Liver (tissue), 9 donors: ENCODE results near the gene BTBD9. TPM values are rescaled to one million over a fixed set of nuclear protein-coding genes. Genes with fewer than 3 reads are reported as not detected.

Source experiments
- DNase-seq: peaks from one replicate; pipeline ENCODE4 v3.0.0-alpha.2; 2017; ENCODE audit warnings: low spot score
- H3K27ac ChIP-seq, 2 donors: one replicate each; pipeline ENCODE4 v1.7.0; 2013; ENCODE audit warnings: inconsistent platforms in 2 of 2, low read length in 2 of 2, control low read depth in 1 of 2, low read depth in 1 of 2, mild to moderate bottlenecking in 1 of 2
- H3K27me3 ChIP-seq, 4 donors: one replicate each; pipeline versions ENCODE4 v1.6.1 to v1.7.0; 2013; ENCODE audit warnings: low read length in 3 of 4, inconsistent platforms in 1 of 4, mild to moderate bottlenecking in 1 of 4, moderate library complexity in 1 of 4; ENCODE audit not compliant: control insufficient read depth in 4 of 4, insufficient read depth in 4 of 4
- H3K36me3 ChIP-seq, 4 donors: one replicate each; pipeline versions ENCODE4 v1.6.1 to v1.7.0; 2013; ENCODE audit warnings: low read length in 3 of 4, mild to moderate bottlenecking in 3 of 4, low read depth in 1 of 4, moderate library complexity in 1 of 4; ENCODE audit not compliant: control insufficient read depth in 4 of 4, insufficient read depth in 3 of 4
- H3K4me1 ChIP-seq, 4 donors: one replicate each; pipeline versions ENCODE4 v1.6.1 to v1.7.0; 2013; ENCODE audit warnings: low read length in 3 of 4, mild to moderate bottlenecking in 3 of 4, moderate library complexity in 1 of 4; ENCODE audit not compliant: control insufficient read depth in 4 of 4, insufficient read depth in 4 of 4
- H3K4me3 ChIP-seq, 3 donors: one replicate each; pipeline versions ENCODE4 v1.6.1 to v1.7.0; 2013; ENCODE audit warnings: low read length in 3 of 3, control low read depth in 1 of 3, low read depth in 1 of 3, mild to moderate bottlenecking in 1 of 3
- H3K9ac ChIP-seq, 2 donors: one replicate each; pipeline ENCODE4 v1.7.0; 2013; ENCODE audit warnings: low read length in 2 of 2, mild to moderate bottlenecking in 2 of 2, moderate library complexity in 2 of 2, control low read depth in 1 of 2, low read depth in 1 of 2
- H3K9me3 ChIP-seq, 4 donors: one replicate each; pipeline versions ENCODE4 v1.6.1 to v1.7.0; 2013; ENCODE audit warnings: low read length in 3 of 4; ENCODE audit not compliant: control insufficient read depth in 4 of 4
- CTCF ChIP-seq: fragments of 150-350 bp; IDR thresholded peaks from 2 replicates; pipeline ENCODE4 v1.5.1; 2017; ENCODE audit warnings: improper control_type of control experiment, low read depth, low read length; ENCODE audit not compliant: missing input control
- EGR1 ChIP-seq, 2 donors: IDR thresholded peaks; 2 replicates each; pipeline ENCODE4 v1.6.1; 2016 to 2018; ENCODE audit warnings: antibody characterized with exemption in 2 of 2, low read depth in 2 of 2
- FOXA1 ChIP-seq: IDR thresholded peaks from 2 replicates; pipeline ENCODE4 v1.6.1; 2016; ENCODE audit warnings: antibody characterized with exemption
- FOXA2 ChIP-seq: IDR thresholded peaks from 2 replicates; pipeline ENCODE4 v1.6.1; 2016; ENCODE audit warnings: antibody characterized with exemption
- GABPA ChIP-seq, 2 donors: IDR thresholded peaks in 1 of 2; conservative IDR thresholded peaks in 1 of 2; 2 replicates each; pipeline ENCODE4 v1.6.1; 2016; ENCODE audit warnings: antibody characterized with exemption in 2 of 2, mild to moderate bottlenecking in 1 of 2, moderate library complexity in 1 of 2
- HNF4A ChIP-seq, 2 donors: conservative IDR thresholded peaks; 2 replicates each; pipeline ENCODE4 v1.6.1; 2016; ENCODE audit warnings: antibody characterized with exemption in 2 of 2, mild to moderate bottlenecking in 2 of 2
- HNF4G ChIP-seq: IDR thresholded peaks from 2 replicates; pipeline ENCODE4 v1.6.1; 2016; ENCODE audit warnings: antibody characterized with exemption
- JUND ChIP-seq, 2 donors: IDR thresholded peaks; 2 replicates each; pipeline ENCODE4 v1.6.1; 2016; ENCODE audit warnings: antibody characterized with exemption in 2 of 2
- NR2F2 ChIP-seq: IDR thresholded peaks from 2 replicates; pipeline ENCODE4 v1.6.1; 2016; ENCODE audit warnings: antibody characterized with exemption
- RAD21 ChIP-seq, 2 donors: IDR thresholded peaks; 2 replicates each; pipeline ENCODE4 v1.6.1; 2016; ENCODE audit warnings: antibody characterized with exemption in 2 of 2, mild to moderate bottlenecking in 2 of 2
- REST ChIP-seq: IDR thresholded peaks from 2 replicates; pipeline ENCODE4 v1.6.1; 2016; ENCODE audit warnings: antibody characterized with exemption, mild to moderate bottlenecking
- RXRA ChIP-seq, 2 donors: IDR thresholded peaks; 2 replicates each; pipeline ENCODE4 v1.6.1; 2017 to 2018; ENCODE audit warnings: antibody characterized with exemption in 2 of 2, mild to moderate bottlenecking in 1 of 2
- SP1 ChIP-seq: IDR thresholded peaks from 2 replicates; pipeline ENCODE4 v1.6.1; 2018; ENCODE audit warnings: antibody characterized with exemption, mild to moderate bottlenecking
- TAF1 ChIP-seq: conservative IDR thresholded peaks from 2 replicates; pipeline ENCODE4 v1.6.1; 2016; ENCODE audit warnings: antibody characterized with exemption, mild to moderate bottlenecking
- WGBS: extraction: QIAGEN DNeasy Blood & Tissue Kit; methylation state at CpG from one replicate; pipeline ENCODE4 v1.1.7; 2013; 5-methylcytosine and 5-hydroxymethylcytosine counted together
- polyA plus RNA-seq, 2 donors: library from polyadenylated mRNA; stranded (reverse) in 1 of 2; unstranded in 1 of 2; fragments of 200-250 nt in 1 of 2; fragments of >200 nt in 1 of 2; fragmentation: Nextera tagmentation in 1 of 2; extraction: Ambion mirVana in 1 of 2; gene quantifications; one replicate each; pipeline versions ENCODE4 v1.2.1 to v1.2.3, GENCODE V29; 2013 to 2015
- total RNA-seq, 2 donors: library from RNA; depleted of rRNA; stranded (reverse); fragments of >200 nt; gene quantifications; one replicate each; pipeline ENCODE4 v1.2.3, GENCODE V29; 2014
- TF ChIP-seq, protein P1 (sequence below): IDR thresholded peaks from 2 replicates; pipeline ENCODE4 v1.6.1; 2016; ENCODE audit warnings: antibody characterized with exemption
- TF ChIP-seq, protein P2 (sequence below): IDR thresholded peaks from 2 replicates; pipeline ENCODE4 v1.6.1; 2016; ENCODE audit warnings: antibody characterized with exemption
- donor health status: healthy.
- donor health status: healthy.
- donor health status: healthy.
- donor health status: healthy.
- donor health status: healthy.

The BTBD9 gene
- total and polyA plus RNA-seq, 4 donors, result 2.0 to 12.4 (median 5.7) TPM

DNA sequence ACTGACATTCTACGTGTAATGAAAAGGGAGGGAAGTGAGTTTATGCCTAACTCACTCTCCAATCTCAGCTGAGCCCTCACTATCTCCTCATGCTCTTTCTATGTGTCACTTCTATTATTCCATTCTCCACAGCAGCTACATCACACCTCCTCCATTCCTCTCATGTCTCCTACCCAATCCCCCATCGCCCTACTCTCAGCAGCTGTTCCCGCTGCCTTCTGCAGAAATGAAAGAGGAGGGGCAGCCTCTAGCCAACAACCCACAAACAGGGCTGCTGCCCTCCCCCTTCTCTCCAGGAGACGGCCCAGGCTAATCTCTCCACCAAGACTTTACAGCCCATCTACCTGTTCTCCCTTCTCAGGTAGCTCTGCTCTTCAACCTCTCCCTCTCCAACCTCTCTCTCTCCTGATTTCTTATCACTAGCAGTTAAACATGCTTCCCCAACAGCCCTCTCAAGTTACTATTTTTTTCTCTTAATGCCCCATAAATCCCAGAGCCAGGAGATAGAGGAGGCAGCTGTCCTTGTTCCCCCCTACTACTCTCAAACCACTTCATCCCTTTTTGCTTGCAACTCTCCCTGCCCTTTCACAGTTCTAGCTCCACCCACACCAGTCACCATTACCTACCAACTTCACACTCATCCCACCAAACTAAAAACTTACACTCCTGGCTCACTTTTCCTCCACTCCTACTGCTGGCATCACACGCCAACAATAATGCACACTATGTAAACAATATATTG, 136.5 kb downstream of the BTBD9 start:
- H3K4me3 ChIP-seq, result no peak overlapping the region
- H3K9me3 ChIP-seq, result no peaks in the 10 kb centered on the region
- H3K4me1 ChIP-seq, result peaks cover 0 to 2% (median 0%) of the 10 kb centered on the region in 4 donors
- no peaks in the 10 kb centered on the region for H3K27me3 ChIP-seq
- H3K9ac ChIP-seq, result no peak overlapping the region
- H3K36me3 ChIP-seq, result no peaks in the 10 kb centered on the region
- TF ChIP-seq SP1 (no peak), EGR1 (IDR thresholded peaks at IDR 0.05; ENCODE audit: low read depth in 2 of 2) (no peak), GABPA (IDR thresholded peaks at IDR 0.05 in 1 of 2, conservative IDR thresholded peaks at IDR 0.05 in 1 of 2) (no peak), NR2F2 (no peak), JUND (IDR thresholded peaks at IDR 0.05) (no peak)
- 95% methylated on average over 5 of the region's 5 CpGs for WGBS
- no peak overlapping the region for H3K27ac ChIP-seq
- DNase-seq, result no peak

DNA sequence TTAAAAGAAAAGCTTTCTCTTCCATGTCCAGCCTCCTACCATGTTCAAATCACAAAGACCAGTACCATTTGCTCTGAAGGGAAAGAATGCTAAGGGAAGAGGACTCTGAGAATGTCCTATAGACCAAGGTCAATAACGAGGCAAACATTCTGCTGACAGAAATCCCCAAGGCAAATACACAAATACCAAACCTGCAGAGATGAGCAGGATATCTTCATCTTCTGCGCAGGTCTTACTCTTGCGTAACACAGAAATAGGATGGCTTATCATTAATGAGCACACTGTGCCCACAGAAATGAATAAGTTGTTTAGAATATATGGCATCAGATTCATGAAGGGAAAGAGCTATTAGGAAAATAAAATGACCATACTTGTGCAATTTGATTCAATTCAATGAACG, 137.3 kb downstream of the BTBD9 start:
- Histone ChIP-seq H3K27me3 (no peaks in the 10 kb centered on the region), H3K9me3 (no peaks in the 10 kb centered on the region), H3K4me1 (peaks cover 0 to 2% (median 0%) of the 10 kb centered on the region in 4 donors), H3K36me3 (no peaks in the 10 kb centered on the region), H3K27ac (no peak overlapping the region), H3K9ac (no peak overlapping the region), H3K4me3 (no peak overlapping the region)
- 82% methylated on average over 4 of the region's 4 CpGs for WGBS
- no peak for TF ChIP-seq FOXA2
- no peak for TF ChIP-seq NR2F2
- no peak for TF ChIP-seq RXRA (IDR thresholded peaks at IDR 0.05)
- TF ChIP-seq, protein P1, sequence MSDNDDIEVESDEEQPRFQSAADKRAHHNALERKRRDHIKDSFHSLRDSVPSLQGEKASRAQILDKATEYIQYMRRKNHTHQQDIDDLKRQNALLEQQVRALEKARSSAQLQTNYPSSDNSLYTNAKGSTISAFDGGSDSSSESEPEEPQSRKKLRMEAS, result no peak
- no peak for TF ChIP-seq TAF1
- TF ChIP-seq HNF4G, result no peak
- no peak for TF ChIP-seq CTCF
- TF ChIP-seq, protein P2, sequence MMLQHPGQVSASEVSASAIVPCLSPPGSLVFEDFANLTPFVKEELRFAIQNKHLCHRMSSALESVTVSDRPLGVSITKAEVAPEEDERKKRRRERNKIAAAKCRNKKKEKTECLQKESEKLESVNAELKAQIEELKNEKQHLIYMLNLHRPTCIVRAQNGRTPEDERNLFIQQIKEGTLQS, result no peak
- TF ChIP-seq SP1, result no peak
- no peak for TF ChIP-seq RAD21 (IDR thresholded peaks at IDR 0.05)
- TF ChIP-seq FOXA1, result no peak
- no peak for TF ChIP-seq JUND (IDR thresholded peaks at IDR 0.05)
- TF ChIP-seq HNF4A (conservative IDR thresholded peaks at IDR 0.05), result no peak
- TF ChIP-seq EGR1 (IDR thresholded peaks at IDR 0.05; ENCODE audit: low read depth in 2 of 2), result no peak
- TF ChIP-seq REST, result no peak
- no peak for DNase-seq
